HCT116 (cell line): ENCODE measurements around the gene TFF1. TPM values are rescaled to one million over a fixed set of nuclear protein-coding genes. Genes with fewer than 3 reads are reported as not detected.

Experiments used
- ATAC-seq: fragments of 200-7000 bp; cut with Tn5 transposase; 2 replicates; pipeline ENCODE4 v1.9.1; 2020; ENCODE audit warnings: mild to moderate bottlenecking, moderate library complexity
- BruUV-seq: library from RNA; stranded (reverse); fragments of 400-500 nt; replicated peaks from 2 replicates; lab custom pipeline; 2021; lab: Mats Ljungman, UMichigan
- CTCF ChIA-PET: fragments of 300-600 bp; sonication (Branson Sonifier 250); formaldehyde crosslinking; loops from one replicate; lab custom pipeline; 2021; ENCODE audit warnings: antibody characterized with exemption; lab: Charles Lee
- POLR2A ChIA-PET: fragments of 300-600, 350-600 bp; sonication (Branson Sonifier 250); formaldehyde crosslinking; loops from one replicate; lab custom pipeline; 2021; ENCODE audit warnings: antibody characterized with exemption; lab: Charles Lee
- RAD21 ChIA-PET, 2 experiments: fragments of 300-600 bp; sonication (Branson Sonifier 250); formaldehyde crosslinking; loops; one replicate each; lab custom pipeline; 2023; ENCODE audit warnings: low total read pairs in 2 of 2; ENCODE audit not compliant: uncharacterized antibody in 2 of 2, unreplicated experiment in 2 of 2, low non-redundant PET in 1 of 2; lab: Charles Lee
- DNase-seq: peaks from one replicate; pipeline ENCODE4 v3.0.0-alpha.2; 2010; ENCODE audit warnings: low read depth, low spot score
- H2AFZ ChIP-seq: fragments of 200-600 bp; shearing (Covaris generic), sonication (generic); 2 replicates; pipeline ENCODE4 v1.6.1; 2017; ENCODE audit warnings: low read depth, mixed run types, mixed read lengths, antibody characterized with exemption, low read length; ENCODE audit not compliant: poor library complexity, severe bottlenecking
- H3K27ac ChIP-seq: 2 replicates; pipeline ENCODE4 v1.5.1; 2012; ENCODE audit warnings: low read depth, low read length
- H3K27me3 ChIP-seq: fragments of 200-600 bp; sonication (generic); 2 replicates; pipeline ENCODE4 v1.6.1; 2016; ENCODE audit warnings: mixed run types, low read length, mixed read lengths; ENCODE audit not compliant: insufficient read depth
- H3K36me3 ChIP-seq, 2 experiments: fragments of 200-500 bp in 1 of 2; fragments of 200-600 bp in 1 of 2; sonication (Bioruptor generic) in 1 of 2; sonication (generic) in 1 of 2; 2 replicates each; pipeline versions ENCODE4 v1.5.1 to v1.6.1; 2014 to 2016; ENCODE audit warnings: low read length in 2 of 2, inconsistent platforms in 1 of 2, mixed read lengths in 1 of 2, mixed run types in 1 of 2; ENCODE audit not compliant: insufficient read depth in 2 of 2, control insufficient read depth in 1 of 2
- H3K4me1 ChIP-seq, 2 experiments: fragments of 200-600 bp in 1 of 2; sonication (generic) in 1 of 2; 2 replicates each; pipeline versions ENCODE4 v1.5.1 to v1.6.1; 2012 to 2017; ENCODE audit warnings: low read length in 2 of 2, inconsistent platforms in 1 of 2, mild to moderate bottlenecking in 1 of 2, mixed read lengths in 1 of 2, mixed run types in 1 of 2, moderate library complexity in 1 of 2; ENCODE audit not compliant: insufficient read depth in 2 of 2, control insufficient read depth in 1 of 2
- H3K4me2 ChIP-seq: fragments of 200-600 bp; sonication (generic); 2 replicates; pipeline ENCODE4 v1.6.1; 2017; ENCODE audit warnings: mixed run types, low read length, mixed read lengths
- H3K4me3 ChIP-seq, 2 experiments: fragments of 200-600 bp in 1 of 2; sonication (generic) in 1 of 2; replicated peaks in 1 of 2; 2 replicates each; pipeline ENCODE4 v1.5.1; 2011 to 2016; ENCODE audit warnings: low read length in 2 of 2, control low read depth in 1 of 2, low read depth in 1 of 2, mild to moderate bottlenecking in 1 of 2, mixed read lengths in 1 of 2, mixed run types in 1 of 2
- H3K79me2 ChIP-seq: fragments of 200-600 bp; sonication (generic); 2 replicates; pipeline ENCODE4 v1.6.1; 2017; ENCODE audit warnings: mild to moderate bottlenecking, mixed run types, low read length, moderate library complexity, mixed read lengths; ENCODE audit not compliant: insufficient read depth
- H3K9ac ChIP-seq: fragments of 200-600 bp; sonication (generic); 2 replicates; pipeline ENCODE4 v1.6.1; 2016; ENCODE audit warnings: low read length, mixed read lengths
- H3K9me2 ChIP-seq: fragments of 200-600 bp; sonication (generic), shearing (Covaris generic); 2 replicates; pipeline ENCODE4 v1.6.1; 2017; ENCODE audit warnings: mixed run types, mild to moderate bottlenecking, moderate library complexity; ENCODE audit not compliant: insufficient read depth
- H3K9me3 ChIP-seq, 2 experiments: fragments of 200-500 bp in 1 of 2; fragments of 200-600 bp in 1 of 2; sonication (Bioruptor generic) in 1 of 2; sonication (generic) in 1 of 2; 2 replicates each; pipeline ENCODE4 v1.6.1; 2014 to 2017; ENCODE audit warnings: low read length in 2 of 2, mixed read lengths in 2 of 2, inconsistent platforms in 1 of 2, low read depth in 1 of 2, mild to moderate bottlenecking in 1 of 2, mixed run types in 1 of 2, moderate library complexity in 1 of 2; ENCODE audit not compliant: control insufficient read depth in 1 of 2, insufficient read depth in 1 of 2
- H4K20me1 ChIP-seq: fragments of 200-600 bp; sonication (generic), shearing (Covaris generic); 2 replicates; pipeline ENCODE4 v1.6.1; 2017; ENCODE audit warnings: mixed run types, mild to moderate bottlenecking, moderate library complexity; ENCODE audit not compliant: insufficient read depth
- CEBPB ChIP-seq: IDR thresholded peaks from 2 replicates; pipeline ENCODE4 v1.6.1; 2012; ENCODE audit warnings: low read depth
- EGR1 ChIP-seq: IDR thresholded peaks from 2 replicates; pipeline ENCODE4 v1.6.1; 2012; ENCODE audit warnings: low read depth
- ELF1 ChIP-seq: IDR thresholded peaks from 2 replicates; pipeline ENCODE4 v1.6.1; 2012; ENCODE audit warnings: low read depth, borderline replicate concordance
- EZH2phosphoT487 ChIP-seq: fragments of 200-600 bp; IDR thresholded peaks from 2 replicates; pipeline ENCODE4 v1.6.1; 2018; ENCODE audit warnings: antibody characterized with exemption, borderline replicate concordance
- SIN3A ChIP-seq: IDR thresholded peaks from 2 replicates; pipeline ENCODE4 v1.6.1; 2012; ENCODE audit warnings: low read depth
- SRF ChIP-seq: IDR thresholded peaks from 2 replicates; pipeline ENCODE4 v1.6.1; 2012; ENCODE audit warnings: low read depth
- TCF7L2 ChIP-seq: IDR thresholded peaks from 2 replicates; pipeline ENCODE4 v1.7.0; 2011; ENCODE audit warnings: borderline replicate concordance, inconsistent platforms; ENCODE audit not compliant: insufficient read depth, insufficient read length; ENCODE audit errors: extremely low read depth
- ZNF274 ChIP-seq: fragments of 200-500 bp; sonication (Bioruptor generic); IDR thresholded peaks from 2 replicates; pipeline ENCODE4 v1.6.1; 2014; ENCODE audit warnings: mild to moderate bottlenecking, low read depth, low read length, inconsistent platforms
- intact Hi-C: fragments of 100-400 bp; cut with micrococcal nuclease; formaldehyde crosslinking; loops from 2 replicates; pipeline ENCODE4 v1.10.0; 2022
- total RNA-seq: library from RNA; stranded (reverse); gene quantifications from one replicate; pipeline ENCODE4 v1.2.1, GENCODE V29; 2021; ENCODE audit not compliant: unreplicated experiment
- TF ChIP-seq, protein P1 (sequence below), 3 experiments: fragments of 200-600 bp in 1 of 3; sonication (generic) in 1 of 3; IDR thresholded peaks in 2 of 3; conservative IDR thresholded peaks in 1 of 3; 2 replicates each; pipeline ENCODE4 v1.5.1; 2012 to 2017; ENCODE audit warnings: low read depth in 2 of 3, low read length in 2 of 3, antibody characterized with exemption in 1 of 3, borderline replicate concordance in 1 of 3, control low read depth in 1 of 3, mild to moderate bottlenecking in 1 of 3, mixed read lengths in 1 of 3, mixed run types in 1 of 3, moderate library complexity in 1 of 3; ENCODE audit not compliant: insufficient read depth in 1 of 3

The TFF1 gene
- total RNA-seq, 1 experiment from 2014 or later = 0.61 TPM

DNA sequence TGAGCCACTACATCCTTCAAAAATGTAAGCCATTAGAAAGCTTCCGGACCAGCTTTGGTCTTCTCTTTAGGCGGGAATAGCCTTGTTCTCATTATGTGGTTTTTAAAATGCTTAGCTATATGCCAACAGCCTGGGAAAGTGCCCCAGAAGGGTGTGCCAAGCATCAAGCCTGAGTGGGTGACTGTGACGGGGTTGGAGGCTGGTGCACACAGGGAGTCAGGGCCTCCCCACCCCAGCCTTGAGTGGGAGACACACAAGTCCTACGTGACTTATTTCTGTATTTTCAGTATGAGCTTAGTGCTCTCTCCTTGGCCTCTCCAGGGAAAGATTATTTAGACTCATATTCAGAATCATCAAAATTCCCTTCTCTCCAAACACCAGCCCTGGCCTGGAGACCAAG is 47.2 kb upstream of the TFF1 start (continued):
- TF ChIP-seq, protein P1, sequence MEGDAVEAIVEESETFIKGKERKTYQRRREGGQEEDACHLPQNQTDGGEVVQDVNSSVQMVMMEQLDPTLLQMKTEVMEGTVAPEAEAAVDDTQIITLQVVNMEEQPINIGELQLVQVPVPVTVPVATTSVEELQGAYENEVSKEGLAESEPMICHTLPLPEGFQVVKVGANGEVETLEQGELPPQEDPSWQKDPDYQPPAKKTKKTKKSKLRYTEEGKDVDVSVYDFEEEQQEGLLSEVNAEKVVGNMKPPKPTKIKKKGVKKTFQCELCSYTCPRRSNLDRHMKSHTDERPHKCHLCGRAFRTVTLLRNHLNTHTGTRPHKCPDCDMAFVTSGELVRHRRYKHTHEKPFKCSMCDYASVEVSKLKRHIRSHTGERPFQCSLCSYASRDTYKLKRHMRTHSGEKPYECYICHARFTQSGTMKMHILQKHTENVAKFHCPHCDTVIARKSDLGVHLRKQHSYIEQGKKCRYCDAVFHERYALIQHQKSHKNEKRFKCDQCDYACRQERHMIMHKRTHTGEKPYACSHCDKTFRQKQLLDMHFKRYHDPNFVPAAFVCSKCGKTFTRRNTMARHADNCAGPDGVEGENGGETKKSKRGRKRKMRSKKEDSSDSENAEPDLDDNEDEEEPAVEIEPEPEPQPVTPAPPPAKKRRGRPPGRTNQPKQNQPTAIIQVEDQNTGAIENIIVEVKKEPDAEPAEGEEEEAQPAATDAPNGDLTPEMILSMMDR (IDR thresholded peaks at IDR 0.05 in 2 of 3, conservative IDR thresholded peaks at IDR 0.05 in 1 of 3; ENCODE audit: borderline replicate concordance in 1 of 3, insufficient read depth in 1 of 3, low read depth in 2 of 3, low read length in 2 of 3) = no peak
- TF ChIP-seq SRF (no peak), TCF7L2 (no peak)
- TF ChIP-seq, all 23 proteins: peak for 0

DNA sequence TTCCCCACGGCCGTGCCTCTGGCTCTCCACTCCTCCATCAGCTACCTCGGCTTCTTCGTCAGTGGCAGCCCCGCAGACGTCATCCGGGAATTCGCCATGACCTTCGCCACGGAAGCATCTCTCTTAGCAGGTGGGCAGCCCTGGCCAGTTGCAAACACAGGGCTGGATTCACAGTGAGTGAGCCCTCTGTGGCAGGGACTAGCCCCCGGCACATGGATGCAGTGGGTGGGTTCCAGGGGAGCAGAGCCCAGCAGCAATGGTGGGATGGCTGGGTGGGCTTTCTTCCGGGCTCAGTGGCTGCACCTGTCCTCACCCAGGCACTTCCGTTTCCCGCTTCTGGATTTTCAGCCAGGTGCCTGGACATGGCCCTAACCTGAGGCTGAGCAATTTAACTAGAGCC is 46.8 kb upstream of the TFF1 start:
- Histone ChIP-seq H3K9ac (no peak overlapping the region), H2AFZ (no peak overlapping the region), H3K27me3 (no peaks in the 10 kb centered on the region), H4K20me1 (no peaks in the 10 kb centered on the region), H3K79me2 (no peaks in the 10 kb centered on the region), H3K9me2 (no peaks in the 10 kb centered on the region), H3K36me3 (no peaks in the 10 kb centered on the region), H3K9me3 (no peaks in the 10 kb centered on the region), H3K27ac (no peak overlapping the region), H3K4me1 (peaks cover 9 to 16% of the 10 kb centered on the region in 2 experiments), H3K4me2 (no peak overlapping the region), H3K4me3 (no peak overlapping the region)
- BruUV-seq = no TSS peak
- ATAC-seq (no peak), DNase-seq (no peak)
- ChIA-PET POLR2A (no interaction called here), RAD21 (no interaction called here), CTCF (no interaction called here)
- TF ChIP-seq ZNF274 (no peak), CEBPB (no peak), ELF1 (no peak), SIN3A (no peak), EZH2phosphoT487 (no peak), EGR1 (no peak)
- intact Hi-C loops = no loop called here
